ENCODE results near the gene AQP6. TPM values are rescaled to one million over a fixed set of nuclear protein-coding genes. Genes with fewer than 3 reads are reported as not detected.

AQP6 gene
- 0.13 TPM in 1 of 5 replicates, not detected in the others for total RNA-seq (2022; extraction: Qiagen RNA extraction)

GRCh38 chr12:49972641-49973360, at the start of gene AQP6:
TSS of gene AQP6 (plus strand) at chr12:49972947. CDS start at chr12:49973174, 227 bp downstream.

GRCh38 chr12:49950273-49951251, 22.2 kb upstream of the AQP6 start, which contains the start of gene AQP2:
TSS of gene AQP2 (plus strand) at chr12:49950737. CDS start at chr12:49950831, 94 bp downstream.

GRCh38 chr12:49961111-49961922, 11.4 kb upstream of the AQP6 start, which contains the start of gene AQP5:
TSS of gene AQP5 (plus strand) at chr12:49961872. CDS start at chr12:49962018, 146 bp downstream.

DNA sequence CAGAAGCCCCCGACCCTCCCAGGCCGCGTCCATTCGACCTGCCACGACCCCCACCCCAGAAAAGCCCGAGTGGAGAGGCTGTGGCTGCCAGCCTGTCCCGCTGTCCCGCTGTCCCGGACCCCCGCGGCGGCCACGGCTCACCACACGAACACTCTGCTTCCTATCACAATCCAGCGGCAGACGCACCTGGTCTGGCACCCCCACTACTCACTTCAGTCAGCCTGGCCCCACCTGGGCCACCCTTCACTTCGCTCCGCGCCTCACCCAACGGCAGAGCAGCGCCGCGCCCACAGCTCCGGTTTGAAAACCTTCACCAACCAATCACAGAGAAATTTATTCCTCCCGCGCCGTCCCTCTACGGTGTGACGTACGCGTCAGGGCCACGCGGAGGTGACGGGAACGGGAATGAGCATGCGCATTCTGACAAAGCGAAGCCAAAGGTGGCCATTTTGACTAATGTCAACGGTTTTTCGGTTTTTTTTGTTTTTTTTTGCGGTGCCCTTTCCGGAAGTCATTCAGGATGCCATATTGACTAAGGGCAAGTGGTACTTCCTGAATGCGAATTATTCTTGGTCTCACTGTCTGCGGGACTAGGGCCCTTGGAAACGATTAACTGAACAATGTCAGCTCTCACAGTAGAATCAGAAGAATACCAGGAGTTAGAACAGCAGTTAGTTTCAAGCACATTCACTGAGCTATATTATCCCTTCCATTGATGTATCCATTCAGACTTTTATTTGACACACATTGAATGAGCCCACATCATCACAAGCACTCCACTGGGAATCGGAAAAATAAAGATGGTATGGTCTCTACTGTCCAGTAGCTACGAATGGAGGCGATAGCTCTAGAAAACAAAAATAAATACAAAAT, 52.7 kb downstream of the AQP6 start, which contains the start of gene RACGAP1:
TSS of gene RACGAP1 (minus strand) at position 308 of the 873 bp plus-strand sequence. CDS start 8,779 bp downstream, outside the sequence.

Other genes starting within 250 kb of the AQP6 start
- gene TMBIM6, start 231.4 kb upstream of the AQP6 start, total RNA-seq (2022; extraction: Qiagen RNA extraction) = 471 to 512 TPM (median 502 TPM) in 5 replicates
- gene NCKAP5L, start 144.5 kb upstream of the AQP6 start, total RNA-seq (2022; extraction: Qiagen RNA extraction) = 8.0 to 9.7 TPM (median 9.0 TPM) in 5 replicates
- 4.3 to 4.9 TPM (median 4.4 TPM) in 5 replicates for gene BCDIN3D, start 129.8 kb upstream of the AQP6 start, total RNA-seq (2022; extraction: Qiagen RNA extraction)
- 0.02 TPM in 1 of 5 replicates, not detected in the others for gene FAIM2, start 69.0 kb upstream of the AQP6 start, total RNA-seq (2022; extraction: Qiagen RNA extraction)
- not detected in 5 replicates for gene AQP2, start 22.2 kb upstream of the AQP6 start, total RNA-seq (2022; extraction: Qiagen RNA extraction)
- not detected in 5 replicates for gene AQP5, start 11.1 kb upstream of the AQP6 start, total RNA-seq (2022; extraction: Qiagen RNA extraction)
- gene RACGAP1, start 52.5 kb downstream of the AQP6 start, total RNA-seq (2022; extraction: Qiagen RNA extraction) = 71.8 to 105 TPM (median 79.8 TPM) in 5 replicates
- 5.2 to 5.9 TPM (median 5.6 TPM) in 5 replicates for gene ASIC1, start 84.6 kb downstream of the AQP6 start, total RNA-seq (2022; extraction: Qiagen RNA extraction)
- 59.4 to 81.8 TPM (median 68.4 TPM) in 5 replicates for gene SMARCD1, start 112.4 kb downstream of the AQP6 start, total RNA-seq (2022; extraction: Qiagen RNA extraction)
- gene GPD1, start 131.1 kb downstream of the AQP6 start, total RNA-seq (2022; extraction: Qiagen RNA extraction) = 0.13 to 0.38 TPM (median 0.18 TPM) in 5 replicates
- 53.0 to 78.7 TPM (median 75.6 TPM) in 5 replicates for gene COX14, start 139.3 kb downstream of the AQP6 start, total RNA-seq (2022; extraction: Qiagen RNA extraction)
- 25.7 to 30.9 TPM (median 27.5 TPM) in 5 replicates for gene CERS5, start 194.4 kb downstream of the AQP6 start, total RNA-seq (2022; extraction: Qiagen RNA extraction)